Thoracic aorta (tissue), 2 donors: Measurements from ENCODE around the gene PDILT. TPM values are rescaled to one million over a fixed set of nuclear protein-coding genes. Genes with fewer than 3 reads are reported as not detected.
"Not testable (repeated sequence)": the region's sequence is repeated elsewhere in the genome, so short reads cannot be mapped to it uniquely, and the experiment has no call there.

ENCODE experiments used
- ATAC-seq: fragments of 150-250 bp; one replicate; pipeline ENCODE4 v1.8.0; 2017; ENCODE audit warnings: low read depth; ENCODE audit not compliant: insufficient number of reproducible peaks, low FRiP score
- DNase-seq: peaks from one replicate; pipeline ENCODE4 v3.0.0-alpha.2; 2020; ENCODE audit warnings: low spot score
- H3K27ac ChIP-seq, 2 donors: fragments of 200-600 bp; sonication (generic); 1 replicate in 1 of 2; 2 replicates in 1 of 2; pipeline ENCODE4 v1.5.1; 2016; ENCODE audit warnings: mild to moderate bottlenecking in 2 of 2, moderate library complexity in 2 of 2
- H3K27me3 ChIP-seq: fragments of 200-600 bp; sonication (generic); replicated peaks from 2 replicates; pipeline ENCODE4 v1.6.0; 2016; ENCODE audit warnings: mild to moderate bottlenecking; ENCODE audit not compliant: insufficient read depth
- H3K36me3 ChIP-seq: fragments of 200-600 bp; sonication (generic); one replicate; pipeline ENCODE4 v1.5.1; 2016
- H3K4me1 ChIP-seq, 2 donors: fragments of 200-600 bp; sonication (generic); 1 replicate in 1 of 2; 2 replicates in 1 of 2; pipeline versions ENCODE4 v1.5.1 to v1.6.0; 2016; ENCODE audit warnings: low read depth in 2 of 2, mild to moderate bottlenecking in 1 of 2; ENCODE audit not compliant: control insufficient read depth in 1 of 2
- H3K4me3 ChIP-seq: fragments of 200-600 bp; sonication (generic); 2 replicates; pipeline ENCODE4 v1.5.1; 2016; ENCODE audit warnings: mild to moderate bottlenecking
- H3K9me3 ChIP-seq: fragments of 200-600 bp; sonication (generic); 2 replicates; pipeline ENCODE4 v1.5.1; 2016
- total RNA-seq, 2 donors: library from RNA; depleted of rRNA; stranded (reverse); fragments of >200 nt; gene quantifications; one replicate each; pipeline versions ENCODE4 v1.1.0 to v1.2.3, GENCODE V29; 2016
- TF ChIP-seq, protein P1 (sequence below): fragments of 200-600 bp; sonication (generic); IDR thresholded peaks from one replicate; pipeline ENCODE4 v1.5.1; 2019; ENCODE audit warnings: antibody characterized with exemption

PDILT gene
- total RNA-seq, 2 donors from 2014 or later: not detected

GRCh38 chr16:20314575-20314974 is 90.0 kb downstream of the PDILT start:
- DNase-seq: no peak
- Histone ChIP-seq H3K27ac (no peak overlapping the region), H3K36me3 (no peaks in the 10 kb centered on the region), H3K27me3 (no peaks in the 10 kb centered on the region), H3K4me1 (no peaks in the 10 kb centered on the region), H3K9me3 (no peaks in the 10 kb centered on the region), H3K4me3 (no peak overlapping the region)
- ATAC-seq: no peak
- TF ChIP-seq, protein P1, sequence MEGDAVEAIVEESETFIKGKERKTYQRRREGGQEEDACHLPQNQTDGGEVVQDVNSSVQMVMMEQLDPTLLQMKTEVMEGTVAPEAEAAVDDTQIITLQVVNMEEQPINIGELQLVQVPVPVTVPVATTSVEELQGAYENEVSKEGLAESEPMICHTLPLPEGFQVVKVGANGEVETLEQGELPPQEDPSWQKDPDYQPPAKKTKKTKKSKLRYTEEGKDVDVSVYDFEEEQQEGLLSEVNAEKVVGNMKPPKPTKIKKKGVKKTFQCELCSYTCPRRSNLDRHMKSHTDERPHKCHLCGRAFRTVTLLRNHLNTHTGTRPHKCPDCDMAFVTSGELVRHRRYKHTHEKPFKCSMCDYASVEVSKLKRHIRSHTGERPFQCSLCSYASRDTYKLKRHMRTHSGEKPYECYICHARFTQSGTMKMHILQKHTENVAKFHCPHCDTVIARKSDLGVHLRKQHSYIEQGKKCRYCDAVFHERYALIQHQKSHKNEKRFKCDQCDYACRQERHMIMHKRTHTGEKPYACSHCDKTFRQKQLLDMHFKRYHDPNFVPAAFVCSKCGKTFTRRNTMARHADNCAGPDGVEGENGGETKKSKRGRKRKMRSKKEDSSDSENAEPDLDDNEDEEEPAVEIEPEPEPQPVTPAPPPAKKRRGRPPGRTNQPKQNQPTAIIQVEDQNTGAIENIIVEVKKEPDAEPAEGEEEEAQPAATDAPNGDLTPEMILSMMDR: no peak

DNA sequence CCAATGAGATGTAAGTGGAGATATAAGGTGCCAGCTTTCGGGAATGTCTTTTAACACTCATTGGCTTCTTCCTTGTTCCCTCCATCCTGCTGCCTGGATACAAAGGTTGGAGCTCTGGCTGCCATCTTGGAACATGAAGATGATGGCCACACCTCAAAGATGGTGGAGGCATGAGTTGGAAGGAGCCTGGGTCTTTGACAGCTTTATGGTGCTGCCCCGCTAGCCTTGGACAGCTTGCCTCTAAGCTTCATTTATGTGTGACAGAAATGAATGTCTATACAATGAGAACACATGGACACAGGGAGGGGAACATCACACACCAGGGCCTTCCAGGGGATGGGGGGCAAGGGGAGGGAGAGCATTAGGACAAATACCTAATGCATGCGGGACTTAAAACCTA is 90.8 kb downstream of the PDILT start:
- DNase-seq (no peak), ATAC-seq (no peak)
- Histone ChIP-seq H3K27me3 (no peaks in the 10 kb centered on the region), H3K27ac (no peak overlapping the region), H3K36me3 (no peaks in the 10 kb centered on the region), H3K4me3 (no peak overlapping the region), H3K4me1 (no peaks in the 10 kb centered on the region), H3K9me3 (no peaks in the 10 kb centered on the region)
- TF ChIP-seq, protein P1: no peak

DNA sequence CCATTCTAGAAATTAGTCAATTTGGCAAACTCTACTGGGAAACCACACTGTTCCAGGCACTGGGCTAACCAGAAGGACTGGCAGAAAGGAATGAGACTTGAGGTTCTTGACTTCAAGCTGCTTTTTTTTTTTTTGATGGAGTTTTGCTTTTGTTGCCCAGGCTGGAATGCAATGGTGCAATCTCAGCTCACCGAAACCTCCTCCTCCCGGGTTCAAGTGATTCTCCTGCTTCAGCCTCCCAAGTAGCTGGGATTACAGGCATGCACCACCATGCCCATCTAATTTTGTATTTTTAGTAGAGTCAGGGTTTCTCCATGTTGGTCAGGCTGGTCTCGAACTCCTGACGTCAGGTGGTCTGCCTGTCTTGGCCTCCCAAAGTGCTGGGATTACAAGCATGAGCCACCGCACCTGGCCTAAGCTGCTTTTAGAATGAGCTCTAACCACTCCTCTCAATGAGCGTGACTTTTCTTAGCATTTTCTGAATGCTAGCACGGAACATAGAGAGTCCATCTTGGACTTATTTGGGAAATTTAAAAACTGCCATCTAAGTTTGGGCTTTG is 91.9 kb downstream of the PDILT start:
- H3K9me3 ChIP-seq, H3K27me3 ChIP-seq, H3K4me1 ChIP-seq, H3K27ac ChIP-seq, DNase-seq, H3K36me3 ChIP-seq, ATAC-seq, H3K4me3 ChIP-seq: not testable (repeated sequence)

GRCh38 chr16:20311548-20311947 is 93.0 kb downstream of the PDILT start:
- Histone ChIP-seq H3K9me3 (no peaks in the 10 kb centered on the region), H3K36me3 (no peaks in the 10 kb centered on the region), H3K27me3 (no peaks in the 10 kb centered on the region), H3K4me1 (no peaks in the 10 kb centered on the region), H3K4me3 (no peak overlapping the region), H3K27ac (no peak overlapping the region)
- no peak for ATAC-seq
- no peak for DNase-seq
- TF ChIP-seq, protein P1: no peak

GRCh38 chr16:20310421-20311395 is 93.8 kb downstream of the PDILT start:
- no peaks in the 10 kb centered on the region for H3K4me1 ChIP-seq
- H3K27me3 ChIP-seq: no peaks in the 10 kb centered on the region
- ATAC-seq: no peak
- H3K4me3 ChIP-seq: no peak overlapping the region
- no peaks in the 10 kb centered on the region for H3K9me3 ChIP-seq
- no peaks in the 10 kb centered on the region for H3K36me3 ChIP-seq
- no peak for DNase-seq
- TF ChIP-seq, protein P1: no peak
- H3K27ac ChIP-seq: no peak overlapping the region
